HepG2 (cell line): ENCODE results near the gene YEATS2. TPM values are rescaled to one million over a fixed set of nuclear protein-coding genes. Genes with fewer than 3 reads are reported as not detected.

Experiments used
- ATAC-seq: fragments of 200-7000 bp; cut with Tn5 transposase; 3 replicates; pipeline ENCODE4 v1.9.1; 2020; ENCODE audit warnings: mild to moderate bottlenecking, moderate library complexity
- BruUV-seq: library from RNA; stranded (reverse); fragments of 400-500 nt; replicated peaks from 2 replicates; lab custom pipeline; 2021; lab: Mats Ljungman, UMichigan
- CTCF ChIA-PET: fragments of 300-600 bp; formaldehyde crosslinking; extraction: SDS; loops from one replicate; lab custom pipeline; 2021; ENCODE audit warnings: low total read pairs, inconsistent platforms, low intra/inter-chr PET ratio; lab: Yijun Ruan, JAX
- POLR2A ChIA-PET: fragments of 350-600 bp; sonication (Branson Sonifier 250); formaldehyde crosslinking; loops from one replicate; lab custom pipeline; 2020; ENCODE audit warnings: antibody characterized with exemption, inconsistent platforms; lab: Yijun Ruan, JAX
- DNase-seq: peaks from one replicate; pipeline ENCODE4 v3.0.0-alpha.2; 2015; ENCODE audit warnings: low spot score
- FAIRE-seq: peaks from 3 replicates; lab custom pipeline; 2011; peaks lifted over from hg19 to GRCh38; lab: Jason Lieb, UNC
- H2AFZ ChIP-seq: one replicate; pipeline ENCODE4 v1.6.1; 2011; ENCODE audit warnings: low read length, inconsistent platforms
- H3K27ac ChIP-seq: fragments of 300-600 bp; 3 replicates; pipeline ENCODE4 v1.8.0; 2011; ENCODE audit warnings: mixed run types, mild to moderate bottlenecking, mixed read lengths, low read length, inconsistent platforms; ENCODE audit not compliant: insufficient read depth; ENCODE audit errors: extremely low read length
- H3K27me3 ChIP-seq, 2 experiments: fragments of 200-600 bp in 1 of 2; 2 replicates in 1 of 2; 3 replicates in 1 of 2; pipeline versions ENCODE4 v1.6.0 to v1.8.0; 2011; ENCODE audit warnings: low read length in 2 of 2, mild to moderate bottlenecking in 2 of 2, moderate library complexity in 2 of 2, inconsistent platforms in 1 of 2; ENCODE audit not compliant: insufficient read depth in 2 of 2, control insufficient read depth in 1 of 2
- H3K36me3 ChIP-seq, 2 experiments: fragments of 200-600 bp in 1 of 2; replicated peaks in 1 of 2; 2 replicates in 1 of 2; 3 replicates in 1 of 2; pipeline versions ENCODE4 v1.5.1 to v1.8.0; 2011; ENCODE audit warnings: low read length in 2 of 2, inconsistent platforms in 1 of 2; ENCODE audit not compliant: insufficient read depth in 2 of 2, control insufficient read depth in 1 of 2
- H3K4me1 ChIP-seq: 2 replicates; pipeline ENCODE4 v1.5.1; 2012; ENCODE audit warnings: low read length, inconsistent platforms; ENCODE audit not compliant: insufficient read depth
- H3K4me2 ChIP-seq: 2 replicates; pipeline ENCODE4 v1.6.0; 2011; ENCODE audit warnings: low read depth, low read length, inconsistent platforms
- H3K4me3 ChIP-seq, 3 experiments: fragments of 200-600 bp in 1 of 3; sonication (generic), shearing (Covaris generic) in 1 of 3; replicated peaks in 1 of 3; 2 replicates each; pipeline ENCODE4 v1.5.1; 2011 to 2016; ENCODE audit warnings: low read length in 3 of 3, inconsistent platforms in 2 of 3, low read depth in 2 of 3, mild to moderate bottlenecking in 2 of 3, control low read depth in 1 of 3, mixed read lengths in 1 of 3; ENCODE audit not compliant: insufficient read depth in 1 of 3
- H3K79me2 ChIP-seq: one replicate; pipeline ENCODE4 v1.6.1; 2011; ENCODE audit warnings: low read length, inconsistent platforms; ENCODE audit not compliant: insufficient read depth
- H3K9ac ChIP-seq: 2 replicates; pipeline ENCODE4 v1.6.0; 2011; ENCODE audit warnings: mild to moderate bottlenecking, low read depth, low read length, inconsistent platforms; ENCODE audit not compliant: insufficient read depth
- H3K9me3 ChIP-seq: 2 replicates; pipeline ENCODE4 v1.5.1; 2012; ENCODE audit warnings: mild to moderate bottlenecking, low read length
- H4K20me1 ChIP-seq: 2 replicates; pipeline ENCODE4 v1.6.0; 2011; ENCODE audit warnings: inconsistent platforms, mild to moderate bottlenecking, low read length, moderate library complexity; ENCODE audit not compliant: insufficient read depth
- ASH2L ChIP-seq: fragments of 300-600, 200-600 bp; sonication (generic); IDR thresholded peaks from 2 replicates; pipeline ENCODE4 v1.7.0; 2017; ENCODE audit warnings: low read depth, mild to moderate bottlenecking, moderate library complexity, mixed read lengths, low read length; ENCODE audit not compliant: insufficient read length
- ATM ChIP-seq: fragments of 450-650 bp; IDR thresholded peaks from 2 replicates; pipeline ENCODE4 v1.7.1; 2017; ENCODE audit warnings: mild to moderate bottlenecking, borderline replicate concordance
- ISX ChIP-seq: sonication (generic); formaldehyde crosslinking; conservative IDR thresholded peaks from 2 replicates; pipeline ENCODE4 v1.5.0; 2020; ENCODE audit warnings: missing genetic modification reagents
- MTA1 ChIP-seq: sonication (generic); formaldehyde crosslinking; IDR thresholded peaks from 2 replicates; pipeline ENCODE4 v1.4.0; 2020; ENCODE audit warnings: missing genetic modification reagents, mild to moderate bottlenecking, borderline replicate concordance
- MXI1 ChIP-seq: IDR thresholded peaks from 3 replicates; pipeline ENCODE4 v1.6.1; 2012; ENCODE audit warnings: low read depth, low read length, inconsistent platforms, borderline replicate concordance
- MYNN ChIP-seq: sonication (generic); formaldehyde crosslinking; IDR thresholded peaks from 2 replicates; pipeline ENCODE4 v1.4.0; 2020; ENCODE audit warnings: mild to moderate bottlenecking, low read depth, missing genetic modification reagents
- SIX4 ChIP-seq: sonication (generic); formaldehyde crosslinking; IDR thresholded peaks from 2 replicates; pipeline ENCODE4 v1.4.0; 2020; ENCODE audit warnings: missing genetic modification reagents
- TSC22D2 ChIP-seq: sonication (generic); formaldehyde crosslinking; IDR thresholded peaks from 2 replicates; pipeline ENCODE4 v1.5.1; 2020; ENCODE audit warnings: missing genetic modification reagents, mild to moderate bottlenecking, borderline replicate concordance
- ZMYM2 ChIP-seq: sonication (generic); formaldehyde crosslinking; IDR thresholded peaks from 2 replicates; pipeline ENCODE4 v1.8.0; 2022; ENCODE audit warnings: mild to moderate bottlenecking, missing genetic modification reagents
- ZNF720 ChIP-seq: sonication (generic); formaldehyde crosslinking; IDR thresholded peaks from 2 replicates; pipeline ENCODE4 v1.4.0; 2020; ENCODE audit warnings: missing genetic modification reagents
- ZSCAN31 ChIP-seq: sonication (generic); formaldehyde crosslinking; IDR thresholded peaks from 2 replicates; pipeline ENCODE4 v1.5.0; 2020; ENCODE audit warnings: low read depth, mild to moderate bottlenecking, missing genetic modification reagents
- WGBS: methylation state at CpG from one replicate; pipeline ENCODE4 v1.1.6; 2017; ENCODE audit warnings: low lambda C conversion rate; 5-methylcytosine and 5-hydroxymethylcytosine counted together
- in situ Hi-C: cut with HindIII; loops from 2 replicates; pipeline ENCODE4 v1.10.0; 2017; ENCODE audit warnings: low pct_unique_long_range_greater_than_20kb; ENCODE audit not compliant: extremely low pct_ligation_motif_present
- intact Hi-C: fragments of 100-400 bp; cut with micrococcal nuclease; formaldehyde crosslinking; loops from one replicate; pipeline ENCODE4 v1.10.0; 2022; ENCODE audit not compliant: unreplicated experiment
- polyA plus RNA-seq, 8 experiments: library from polyadenylated mRNA; depleted of rRNA in 3 of 8; stranded (reverse) in 7 of 8; unstranded in 1 of 8; fragments of >200 nt; fragmentation: Illumina TruSeq in 4 of 8; extraction: Trizol in 4 of 8; gene quantifications; 2 replicates each; pipeline versions ENCODE4 v1.2.1 to v1.2.3, GENCODE V29; 2011 to 2016; ENCODE audit warnings: low read depth in 4 of 8, missing spikeins in 1 of 8, mixed read lengths in 1 of 8; ENCODE audit not compliant: insufficient read depth in 1 of 8
- total RNA-seq, 5 experiments: library from RNA; depleted of rRNA; stranded (reverse); fragments of >200 nt; fragmentation: Illumina TruSeq; extraction: Trizol; gene quantifications; 2 replicates each; pipeline ENCODE4 v1.2.3, GENCODE V29; 2016; ENCODE audit warnings: low read depth in 1 of 5
- TF ChIP-seq, protein P1 (sequence below): sonication (generic); formaldehyde crosslinking; IDR thresholded peaks from 2 replicates; pipeline ENCODE4 v1.4.0; 2020; ENCODE audit warnings: missing genetic modification reagents, borderline replicate concordance
- TF ChIP-seq, protein P2 (sequence below): sonication (generic); formaldehyde crosslinking; IDR thresholded peaks from 2 replicates; pipeline ENCODE4 v1.4.0; 2020; ENCODE audit warnings: mild to moderate bottlenecking, missing genetic modification reagents, borderline replicate concordance
- TF ChIP-seq, protein P3 (sequence below): sonication (generic); formaldehyde crosslinking; IDR thresholded peaks from 2 replicates; pipeline ENCODE4 v1.4.0; 2020; ENCODE audit warnings: mild to moderate bottlenecking, low read depth, missing genetic modification reagents
- TF ChIP-seq, protein P4 (sequence below): sonication (generic); formaldehyde crosslinking; IDR thresholded peaks from 2 replicates; pipeline ENCODE4 v1.4.0; 2020; ENCODE audit warnings: mild to moderate bottlenecking, missing genetic modification reagents

The YEATS2 gene
- total and polyA plus RNA-seq, 2 of the 13 experiments (the other 11 are each of a cell fraction or from before 2014, with no cell fraction given) = 18.6 to 33.7 TPM

DNA sequence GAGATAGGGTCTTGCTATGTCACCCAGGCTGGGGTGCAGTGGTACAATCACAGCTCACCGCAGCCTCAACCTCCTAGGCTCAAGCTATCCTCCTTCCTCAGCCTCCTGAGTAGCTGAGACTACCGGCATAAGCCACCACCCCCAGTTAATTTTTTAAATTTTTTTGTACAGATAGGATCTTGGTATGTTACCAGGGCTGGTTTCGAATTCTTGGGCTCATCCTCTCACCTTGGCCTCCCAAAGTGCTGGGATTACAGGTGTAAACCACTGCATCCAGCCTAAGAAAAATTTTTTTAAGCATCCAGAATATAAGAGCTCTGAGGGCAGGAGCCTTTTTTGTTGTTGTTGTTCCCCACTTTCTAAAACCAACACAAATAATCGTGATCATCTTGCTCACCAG, 142.2 kb downstream of the YEATS2 start:
- no peak overlapping the region for H2AFZ ChIP-seq
- no peak for DNase-seq
- H3K9ac ChIP-seq = no peak overlapping the region
- 97% methylated on average over 4 of the region's 4 CpGs for WGBS
- no peak overlapping the region for H3K4me2 ChIP-seq
- FAIRE-seq = no peak
- no peak overlapping the region for H3K4me3 ChIP-seq
- H3K9me3 ChIP-seq = no peaks in the 10 kb centered on the region
- intact Hi-C loops (no loop called here), in situ Hi-C loops (no loop called here)
- H3K27me3 ChIP-seq = no peaks in the 10 kb centered on the region
- no peaks in the 10 kb centered on the region for H3K79me2 ChIP-seq
- TF ChIP-seq, protein P1, sequence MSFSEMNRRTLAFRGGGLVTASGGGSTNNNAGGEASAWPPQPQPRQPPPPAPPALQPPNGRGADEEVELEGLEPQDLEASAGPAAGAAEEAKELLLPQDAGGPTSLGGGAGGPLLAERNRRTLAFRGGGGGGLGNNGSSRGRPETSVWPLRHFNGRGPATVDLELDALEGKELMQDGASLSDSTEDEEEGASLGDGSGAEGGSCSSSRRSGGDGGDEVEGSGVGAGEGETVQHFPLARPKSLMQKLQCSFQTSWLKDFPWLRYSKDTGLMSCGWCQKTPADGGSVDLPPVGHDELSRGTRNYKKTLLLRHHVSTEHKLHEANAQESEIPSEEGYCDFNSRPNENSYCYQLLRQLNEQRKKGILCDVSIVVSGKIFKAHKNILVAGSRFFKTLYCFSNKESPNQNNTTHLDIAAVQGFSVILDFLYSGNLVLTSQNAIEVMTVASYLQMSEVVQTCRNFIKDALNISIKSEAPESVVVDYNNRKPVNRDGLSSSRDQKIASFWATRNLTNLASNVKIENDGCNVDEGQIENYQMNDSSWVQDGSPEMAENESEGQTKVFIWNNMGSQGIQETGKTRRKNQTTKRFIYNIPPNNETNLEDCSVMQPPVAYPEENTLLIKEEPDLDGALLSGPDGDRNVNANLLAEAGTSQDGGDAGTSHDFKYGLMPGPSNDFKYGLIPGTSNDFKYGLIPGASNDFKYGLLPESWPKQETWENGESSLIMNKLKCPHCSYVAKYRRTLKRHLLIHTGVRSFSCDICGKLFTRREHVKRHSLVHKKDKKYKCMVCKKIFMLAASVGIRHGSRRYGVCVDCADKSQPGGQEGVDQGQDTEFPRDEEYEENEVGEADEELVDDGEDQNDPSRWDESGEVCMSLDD = no peak
- TF ChIP-seq MYNN (no peak), ZSCAN31 (no peak), ZNF720 (CRISPR knock-in tag) (no peak)
- POLR2A ChIA-PET = no interaction called here
- peaks cover 20 to 65% of the 10 kb centered on the region in 2 experiments for H3K36me3 ChIP-seq
- CTCF ChIA-PET = no interaction called here
- BruUV-seq = no TSS peak
- no peaks in the 10 kb centered on the region for H3K4me1 ChIP-seq
- no peak overlapping the region for H3K27ac ChIP-seq
- no peaks in the 10 kb centered on the region for H4K20me1 ChIP-seq
- ATAC-seq = no peak

DNA sequence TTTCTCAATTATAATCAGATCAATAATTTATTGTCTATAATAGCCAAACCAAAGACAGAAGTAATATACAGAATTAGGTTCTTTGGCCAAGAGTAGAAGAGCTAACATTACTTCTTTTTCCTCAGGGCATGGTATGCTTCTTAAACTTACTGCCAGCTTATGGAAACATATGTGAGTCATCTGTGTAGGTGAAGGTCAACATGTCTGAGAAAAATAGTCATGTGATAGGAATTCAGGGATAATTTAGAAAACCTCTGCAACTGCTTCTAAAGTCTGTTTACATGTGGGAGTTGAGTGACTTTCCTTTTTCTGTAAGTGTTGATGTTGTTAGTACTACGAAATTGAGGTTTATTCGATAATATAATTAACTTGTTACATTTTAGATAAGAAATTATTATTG, 147.0 kb downstream of the YEATS2 start:
- CTCF ChIA-PET = no interaction called here
- Histone ChIP-seq H3K79me2 (no peaks in the 10 kb centered on the region), H3K27ac (no peak overlapping the region), H2AFZ (no peak overlapping the region), H3K9ac (no peak overlapping the region), H3K27me3 (no peaks in the 10 kb centered on the region), H3K9me3 (no peaks in the 10 kb centered on the region), H4K20me1 (no peaks in the 10 kb centered on the region), H3K4me2 (no peak overlapping the region), H3K36me3 (peaks cover 26 to 70% of the 10 kb centered on the region in 2 experiments), H3K4me3 (no peak overlapping the region), H3K4me1 (no peaks in the 10 kb centered on the region)
- FAIRE-seq (no peak), ATAC-seq (no peak), DNase-seq (peak; percentile 15)
- WGBS = 99% methylated on average over 2 of the region's 2 CpGs
- intact Hi-C loops (no loop called here), in situ Hi-C loops (no loop called here)
- BruUV-seq = no TSS peak
- POLR2A ChIA-PET = no interaction called here
- TF ChIP-seq MXI1 (no peak), ZMYM2 (CRISPR knock-in tag) (no peak), SIX4 (CRISPR knock-in tag) (no peak), TSC22D2 (CRISPR knock-in tag) (no peak), ATM (no peak), ISX (CRISPR knock-in tag) (no peak), ASH2L (no peak), MTA1 (CRISPR knock-in tag) (no peak)
- TF ChIP-seq, protein P2, sequence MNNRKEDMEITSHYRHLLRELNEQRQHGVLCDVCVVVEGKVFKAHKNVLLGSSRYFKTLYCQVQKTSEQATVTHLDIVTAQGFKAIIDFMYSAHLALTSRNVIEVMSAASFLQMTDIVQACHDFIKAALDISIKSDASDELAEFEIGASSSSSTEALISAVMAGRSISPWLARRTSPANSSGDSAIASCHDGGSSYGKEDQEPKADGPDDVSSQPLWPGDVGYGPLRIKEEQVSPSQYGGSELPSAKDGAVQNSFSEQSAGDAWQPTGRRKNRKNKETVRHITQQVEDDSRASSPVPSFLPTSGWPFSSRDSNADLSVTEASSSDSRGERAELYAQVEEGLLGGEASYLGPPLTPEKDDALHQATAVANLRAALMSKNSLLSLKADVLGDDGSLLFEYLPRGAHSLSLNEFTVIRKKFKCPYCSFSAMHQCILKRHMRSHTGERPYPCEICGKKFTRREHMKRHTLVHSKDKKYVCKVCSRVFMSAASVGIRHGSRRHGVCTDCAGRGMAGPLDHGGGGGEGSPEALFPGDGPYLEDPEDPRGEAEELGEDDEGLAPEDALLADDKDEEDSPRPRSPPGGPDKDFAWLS (CRISPR knock-in tag) = no peak
- TF ChIP-seq, protein P3, sequence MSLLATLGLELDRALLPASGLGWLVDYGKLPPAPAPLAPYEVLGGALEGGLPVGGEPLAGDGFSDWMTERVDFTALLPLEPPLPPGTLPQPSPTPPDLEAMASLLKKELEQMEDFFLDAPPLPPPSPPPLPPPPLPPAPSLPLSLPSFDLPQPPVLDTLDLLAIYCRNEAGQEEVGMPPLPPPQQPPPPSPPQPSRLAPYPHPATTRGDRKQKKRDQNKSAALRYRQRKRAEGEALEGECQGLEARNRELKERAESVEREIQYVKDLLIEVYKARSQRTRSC (CRISPR knock-in tag) = no peak
- TF ChIP-seq, protein P4, sequence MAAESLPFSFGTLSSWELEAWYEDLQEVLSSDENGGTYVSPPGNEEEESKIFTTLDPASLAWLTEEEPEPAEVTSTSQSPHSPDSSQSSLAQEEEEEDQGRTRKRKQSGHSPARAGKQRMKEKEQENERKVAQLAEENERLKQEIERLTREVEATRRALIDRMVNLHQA (CRISPR knock-in tag) = no peak
